Right atrium auricular region (tissue), 2 donors: ENCODE results near the gene NSUN6. TPM values are rescaled to one million over a fixed set of nuclear protein-coding genes. Genes with fewer than 3 reads are reported as not detected.

Experiments
- DNase-seq: peaks from one replicate; pipeline ENCODE4 v3.0.0-alpha.2; 2019; ENCODE audit warnings: low spot score
- H3K27ac ChIP-seq, 2 donors: fragments of 200-600 bp; sonication (generic); 1 replicate in 1 of 2; 2 replicates in 1 of 2; pipeline ENCODE4 v1.5.1; 2016 to 2019
- H3K27me3 ChIP-seq, 2 donors: fragments of 200-600 bp; sonication (generic); one replicate each; pipeline versions ENCODE4 v1.5.1 to v1.6.0; 2017 to 2019
- H3K36me3 ChIP-seq: fragments of 200-600 bp; sonication (generic); one replicate; pipeline ENCODE4 v1.5.1; 2016
- H3K4me1 ChIP-seq, 2 donors: fragments of 200-600 bp; sonication (generic); one replicate each; pipeline versions ENCODE4 v1.5.1 to v1.6.0; 2017 to 2019
- H3K4me3 ChIP-seq, 2 donors: fragments of 200-600 bp; sonication (generic); 1 replicate in 1 of 2; 2 replicates in 1 of 2; pipeline ENCODE4 v1.5.1; 2017 to 2019; ENCODE audit warnings: mild to moderate bottlenecking in 1 of 2, moderate library complexity in 1 of 2
- H3K9me3 ChIP-seq, 2 donors: fragments of 200-600 bp; sonication (generic); one replicate each; pipeline ENCODE4 v1.5.1; 2019
- total RNA-seq, 2 donors: library from RNA; depleted of rRNA; stranded (reverse); fragments of >200 nt; gene quantifications; one replicate each; pipeline ENCODE4 v1.1.0, GENCODE V29; 2016
- TF ChIP-seq, protein P1 (sequence below), 2 donors: fragments of 200-600 bp; sonication (generic); IDR thresholded peaks; one replicate each; pipeline ENCODE4 v1.5.1; 2019; ENCODE audit warnings: antibody characterized with exemption in 2 of 2

NSUN6 gene, protein sequence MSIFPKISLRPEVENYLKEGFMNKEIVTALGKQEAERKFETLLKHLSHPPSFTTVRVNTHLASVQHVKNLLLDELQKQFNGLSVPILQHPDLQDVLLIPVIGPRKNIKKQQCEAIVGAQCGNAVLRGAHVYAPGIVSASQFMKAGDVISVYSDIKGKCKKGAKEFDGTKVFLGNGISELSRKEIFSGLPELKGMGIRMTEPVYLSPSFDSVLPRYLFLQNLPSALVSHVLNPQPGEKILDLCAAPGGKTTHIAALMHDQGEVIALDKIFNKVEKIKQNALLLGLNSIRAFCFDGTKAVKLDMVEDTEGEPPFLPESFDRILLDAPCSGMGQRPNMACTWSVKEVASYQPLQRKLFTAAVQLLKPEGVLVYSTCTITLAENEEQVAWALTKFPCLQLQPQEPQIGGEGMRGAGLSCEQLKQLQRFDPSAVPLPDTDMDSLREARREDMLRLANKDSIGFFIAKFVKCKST
- total RNA-seq = 1 to 10 TPM; 5.3 to 8.8 TPM

DNA sequence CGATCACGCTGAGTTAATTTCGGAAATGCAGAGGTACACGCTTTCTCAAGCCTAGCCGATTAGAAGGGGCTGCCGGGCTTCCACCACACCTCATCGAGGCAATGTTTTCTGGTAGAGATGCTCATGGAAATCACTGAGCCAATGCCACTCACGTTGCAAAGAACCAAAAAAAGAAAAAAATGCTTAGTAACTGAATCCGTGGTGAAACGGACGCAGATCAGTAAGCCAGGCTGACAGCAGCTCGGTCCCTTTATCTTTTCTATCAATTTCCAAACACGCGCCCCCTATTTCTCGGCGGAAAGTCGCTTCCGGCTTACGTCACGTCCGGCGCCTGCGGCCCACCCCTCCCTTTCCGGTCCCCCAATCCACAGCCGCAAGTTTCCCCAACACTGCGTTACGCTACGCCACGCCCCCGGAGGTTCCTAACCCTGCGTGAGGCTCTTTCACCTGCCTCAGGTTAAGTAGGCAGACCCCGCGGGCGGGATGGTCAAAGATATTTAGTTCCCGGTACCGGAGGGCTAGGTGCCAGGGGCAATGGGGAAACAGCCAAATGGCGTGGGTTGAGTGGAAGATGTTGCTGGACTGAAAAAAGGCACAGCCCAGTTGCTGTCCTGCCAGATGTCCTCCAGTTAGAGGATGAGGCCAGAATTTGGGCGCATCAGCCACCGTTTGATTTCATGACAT lies at the start of gene NSUN6:
Gene NSUN6, minus strand, starts transcription at position 264 of the 684 bp plus-strand sequence. CDS start 384 bp downstream, outside the sequence.
- TF ChIP-seq, protein P1, sequence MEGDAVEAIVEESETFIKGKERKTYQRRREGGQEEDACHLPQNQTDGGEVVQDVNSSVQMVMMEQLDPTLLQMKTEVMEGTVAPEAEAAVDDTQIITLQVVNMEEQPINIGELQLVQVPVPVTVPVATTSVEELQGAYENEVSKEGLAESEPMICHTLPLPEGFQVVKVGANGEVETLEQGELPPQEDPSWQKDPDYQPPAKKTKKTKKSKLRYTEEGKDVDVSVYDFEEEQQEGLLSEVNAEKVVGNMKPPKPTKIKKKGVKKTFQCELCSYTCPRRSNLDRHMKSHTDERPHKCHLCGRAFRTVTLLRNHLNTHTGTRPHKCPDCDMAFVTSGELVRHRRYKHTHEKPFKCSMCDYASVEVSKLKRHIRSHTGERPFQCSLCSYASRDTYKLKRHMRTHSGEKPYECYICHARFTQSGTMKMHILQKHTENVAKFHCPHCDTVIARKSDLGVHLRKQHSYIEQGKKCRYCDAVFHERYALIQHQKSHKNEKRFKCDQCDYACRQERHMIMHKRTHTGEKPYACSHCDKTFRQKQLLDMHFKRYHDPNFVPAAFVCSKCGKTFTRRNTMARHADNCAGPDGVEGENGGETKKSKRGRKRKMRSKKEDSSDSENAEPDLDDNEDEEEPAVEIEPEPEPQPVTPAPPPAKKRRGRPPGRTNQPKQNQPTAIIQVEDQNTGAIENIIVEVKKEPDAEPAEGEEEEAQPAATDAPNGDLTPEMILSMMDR (IDR thresholded peaks at IDR 0.05) = peak in 1 of 2 donors; percentile 19
- peak within 1 kb of the TSS; percentile 64 to 68 for H3K4me3 ChIP-seq
- no peaks in the 10 kb centered on the region for H3K27me3 ChIP-seq
- DNase-seq = peak; percentile 91
- peaks cover 0 to 18% of the 10 kb centered on the region in 2 donors for H3K4me1 ChIP-seq
- no peaks in the 10 kb centered on the region for H3K36me3 ChIP-seq
- H3K27ac ChIP-seq = peak within 1 kb of the TSS; percentile 93 to 95
- H3K9me3 ChIP-seq = no peaks in the 10 kb centered on the region

DNA sequence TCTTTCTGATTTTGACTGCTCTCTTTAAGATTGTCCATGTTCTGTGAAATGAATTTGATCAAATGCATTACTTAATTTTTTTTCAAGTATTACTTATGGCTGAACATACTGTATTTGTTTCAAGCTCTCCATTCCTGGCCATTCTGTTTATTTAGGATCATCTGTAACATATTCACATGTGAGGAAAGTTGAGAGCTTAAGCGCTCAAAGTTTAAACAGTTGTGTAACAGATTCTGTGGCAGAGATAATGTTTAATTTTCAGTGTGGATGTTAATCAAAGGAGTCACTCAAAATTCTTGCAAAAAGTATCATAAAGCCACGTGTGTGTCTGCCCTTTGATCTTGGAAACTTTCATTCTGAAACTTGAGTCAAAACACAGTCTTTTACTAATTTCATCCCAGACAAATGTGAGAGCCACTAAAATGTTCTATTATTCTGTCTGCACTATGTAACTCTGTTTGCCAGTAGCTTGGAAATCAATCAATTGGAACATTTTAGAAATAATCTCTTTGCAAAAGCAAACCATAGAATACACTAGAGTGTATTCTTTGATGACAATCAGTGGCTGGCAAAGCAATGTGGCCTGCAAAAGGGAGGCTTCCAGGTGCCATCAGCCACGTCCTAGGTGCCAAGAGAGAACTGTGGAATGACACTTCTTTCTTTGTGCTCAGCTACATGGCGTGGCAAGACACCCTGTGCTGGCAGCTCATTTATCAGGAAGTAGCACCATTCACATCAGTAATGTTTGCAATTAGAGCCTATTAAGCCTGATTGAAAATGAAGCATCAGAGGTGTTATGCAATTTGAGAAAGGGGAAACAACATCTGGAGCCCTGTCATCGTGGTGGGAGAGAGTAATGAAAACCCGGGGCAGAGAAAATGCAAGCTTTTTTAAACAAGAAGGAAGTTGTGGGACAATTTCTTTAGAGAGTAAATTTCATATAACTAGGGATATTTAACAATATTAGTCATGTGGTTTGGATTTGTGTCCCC lies 48.8 kb upstream of the NSUN6 start:
- Histone ChIP-seq H3K9me3 (peaks cover 0 to 5% of the 10 kb centered on the region in 2 donors), H3K4me1 (no peaks in the 10 kb centered on the region), H3K36me3 (no peaks in the 10 kb centered on the region), H3K27me3 (no peaks in the 10 kb centered on the region), H3K4me3 (no peak overlapping the region), H3K27ac (no peak overlapping the region)
- DNase-seq = no peak
- TF ChIP-seq, protein P1 (IDR thresholded peaks at IDR 0.05) = no peak

DNA sequence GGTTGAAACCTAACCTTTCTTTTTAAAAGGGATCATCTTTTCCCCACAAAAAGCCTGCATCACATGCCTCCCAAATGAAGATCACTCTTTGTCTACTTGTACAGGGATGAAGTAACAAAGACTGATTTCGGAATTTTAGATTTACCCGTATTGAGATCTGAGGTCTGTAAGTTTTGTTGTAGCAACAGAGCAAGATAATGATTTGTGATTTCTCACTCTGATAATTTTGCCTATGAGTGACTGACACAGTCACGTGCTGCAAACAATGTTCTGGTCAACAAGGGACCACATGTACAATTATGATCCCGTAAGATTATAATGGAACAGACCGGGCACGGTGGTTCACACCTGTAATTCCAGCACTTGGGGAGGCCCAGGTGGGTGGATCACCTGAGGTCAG lies 39.2 kb upstream of the NSUN6 start:
- H3K27ac ChIP-seq = no peak overlapping the region
- H3K36me3 ChIP-seq = no peaks in the 10 kb centered on the region
- H3K27me3 ChIP-seq = no peaks in the 10 kb centered on the region
- H3K9me3 ChIP-seq = no peaks in the 10 kb centered on the region
- DNase-seq = no peak
- H3K4me3 ChIP-seq = no peak overlapping the region
- TF ChIP-seq, protein P1 (IDR thresholded peaks at IDR 0.05) = no peak
- no peaks in the 10 kb centered on the region for H3K4me1 ChIP-seq

DNA sequence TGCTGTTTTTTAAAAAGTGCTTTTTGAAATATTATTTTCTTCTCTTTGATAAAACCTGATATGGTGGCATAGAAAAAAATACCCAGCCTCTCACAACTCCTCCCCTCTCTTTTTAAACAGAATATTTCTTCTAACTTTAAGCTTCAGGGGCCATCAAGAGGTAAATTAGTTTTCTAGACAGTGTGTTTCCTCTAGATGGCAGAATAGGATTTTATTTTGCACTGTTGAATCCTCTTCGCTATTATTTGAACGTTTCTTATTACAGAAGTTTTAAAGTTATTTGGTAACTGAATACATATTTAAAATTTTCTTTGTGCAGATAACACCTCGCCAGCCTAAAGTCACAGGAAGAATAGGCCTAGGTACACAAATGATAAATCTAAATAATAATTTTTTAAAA lies 38.1 kb upstream of the NSUN6 start:
- no peak overlapping the region for H3K4me3 ChIP-seq
- no peak for DNase-seq

DNA sequence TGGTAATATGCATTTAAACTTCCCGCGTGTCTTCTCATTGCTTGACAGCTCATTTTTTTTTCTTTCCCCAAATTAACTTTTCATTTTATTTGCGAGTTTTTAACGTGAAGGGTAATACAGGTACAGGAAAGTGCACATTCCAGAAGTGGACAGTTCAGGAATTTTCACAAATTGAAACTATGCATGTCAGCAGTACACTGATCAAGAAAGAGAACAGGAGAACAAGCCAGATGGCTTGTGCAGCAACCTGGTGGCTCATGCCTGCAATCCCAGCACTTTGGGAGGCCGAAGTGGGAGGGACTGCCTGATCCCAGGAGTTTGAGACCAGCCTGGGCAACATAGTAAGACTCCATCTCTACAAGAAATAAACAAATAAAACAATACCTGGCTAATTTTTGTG lies 36.3 kb upstream of the NSUN6 start:
- no peak overlapping the region for H3K4me3 ChIP-seq
- DNase-seq = no peak
- no peaks in the 10 kb centered on the region for H3K9me3 ChIP-seq
- H3K27ac ChIP-seq = no peak overlapping the region
- no peaks in the 10 kb centered on the region for H3K27me3 ChIP-seq
- no peaks in the 10 kb centered on the region for H3K36me3 ChIP-seq
- TF ChIP-seq, protein P1 (IDR thresholded peaks at IDR 0.05) = no peak
- peaks cover 0 to 3% of the 10 kb centered on the region in 2 donors for H3K4me1 ChIP-seq

More for the DNA sequence above, 38.1 kb upstream of the NSUN6 start:
- Histone ChIP-seq H3K9me3 (no peaks in the 10 kb centered on the region), H3K4me1 (peaks cover 0 to under 1% of the 10 kb centered on the region in 2 donors), H3K27ac (no peak overlapping the region), H3K36me3 (no peaks in the 10 kb centered on the region), H3K27me3 (no peaks in the 10 kb centered on the region)
- TF ChIP-seq, protein P1 (IDR thresholded peaks at IDR 0.05) = peak in 1 of 2 donors; percentile 60
